Prostate gland (tissue), 2 donors: ENCODE results near the gene CPNE9.

Experiments used
- POLR2A ChIP-seq: fragments of 450-650 bp; IDR thresholded peaks from one replicate; pipeline ENCODE4 v1.6.1; 2016; ENCODE audit warnings: antibody characterized with exemption, mild to moderate bottlenecking
- TF ChIP-seq, protein P1 (sequence below), 4 experiments: fragments of 200-600 bp in 2 of 4; fragments of 450-650 bp in 2 of 4; sonication (generic) in 2 of 4; IDR thresholded peaks; 1 replicate in 3 of 4; 2 replicates in 1 of 4; pipeline ENCODE4 v1.5.1; 2016 to 2019; ENCODE audit warnings: antibody characterized with exemption in 4 of 4, mild to moderate bottlenecking in 2 of 4, moderate library complexity in 2 of 4

DNA sequence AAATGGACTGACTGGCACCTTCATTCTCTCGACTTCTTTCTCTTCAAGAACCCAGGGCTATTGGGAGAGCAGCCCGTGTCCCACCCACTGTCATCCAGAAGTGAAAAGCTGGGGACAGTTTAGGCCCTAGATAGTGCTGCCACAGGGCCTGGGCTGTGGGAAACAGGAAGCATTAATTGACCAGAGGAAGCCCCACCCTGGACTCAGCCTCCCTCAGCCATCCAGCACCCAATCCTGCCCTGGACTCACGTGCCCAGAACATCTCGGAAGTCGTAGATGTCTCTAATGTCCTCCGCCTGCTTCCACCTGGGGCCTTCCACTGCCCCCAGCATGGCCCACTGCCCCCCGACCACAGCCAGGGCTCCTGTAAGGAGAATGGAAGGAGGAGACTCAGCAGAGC, 63.8 kb downstream of the CPNE9 start:
- TF ChIP-seq POLR2A, result no peak
- TF ChIP-seq, protein P1, sequence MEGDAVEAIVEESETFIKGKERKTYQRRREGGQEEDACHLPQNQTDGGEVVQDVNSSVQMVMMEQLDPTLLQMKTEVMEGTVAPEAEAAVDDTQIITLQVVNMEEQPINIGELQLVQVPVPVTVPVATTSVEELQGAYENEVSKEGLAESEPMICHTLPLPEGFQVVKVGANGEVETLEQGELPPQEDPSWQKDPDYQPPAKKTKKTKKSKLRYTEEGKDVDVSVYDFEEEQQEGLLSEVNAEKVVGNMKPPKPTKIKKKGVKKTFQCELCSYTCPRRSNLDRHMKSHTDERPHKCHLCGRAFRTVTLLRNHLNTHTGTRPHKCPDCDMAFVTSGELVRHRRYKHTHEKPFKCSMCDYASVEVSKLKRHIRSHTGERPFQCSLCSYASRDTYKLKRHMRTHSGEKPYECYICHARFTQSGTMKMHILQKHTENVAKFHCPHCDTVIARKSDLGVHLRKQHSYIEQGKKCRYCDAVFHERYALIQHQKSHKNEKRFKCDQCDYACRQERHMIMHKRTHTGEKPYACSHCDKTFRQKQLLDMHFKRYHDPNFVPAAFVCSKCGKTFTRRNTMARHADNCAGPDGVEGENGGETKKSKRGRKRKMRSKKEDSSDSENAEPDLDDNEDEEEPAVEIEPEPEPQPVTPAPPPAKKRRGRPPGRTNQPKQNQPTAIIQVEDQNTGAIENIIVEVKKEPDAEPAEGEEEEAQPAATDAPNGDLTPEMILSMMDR (IDR thresholded peaks at IDR 0.05), result no peak
